ENCODE results near the gene KCNK4.

GRCh38 chr11:64268025-64268892, 22.8 kb upstream of the KCNK4 start:
- TF ChIP-seq RFX5 (IDR thresholded peaks at IDR 0.05) = no peak
- no peak for TF ChIP-seq MAX (IDR thresholded peaks at IDR 0.05)
- TF ChIP-seq GATA3 (IDR thresholded peaks at IDR 0.05; ENCODE audit: borderline replicate concordance) = no peak
- no peak for TF ChIP-seq HOXA7 (CRISPR knock-in tag; IDR thresholded peaks at IDR 0.05)
- no peak for TF ChIP-seq CTCF (IDR thresholded peaks at IDR 0.05)

All from A549 (cell line).